GM13977 (cell line): ENCODE results near the gene IL18RAP.

Experiments used
- DNase-seq: peaks from one replicate; pipeline ENCODE4 v3.0.0; 2012; ENCODE audit warnings: low spot score
- CTCF ChIP-seq: IDR thresholded peaks from 2 replicates; pipeline ENCODE4 v1.5.1; 2012; ENCODE audit warnings: mild to moderate bottlenecking, control low read depth; ENCODE audit not compliant: insufficient read depth; ENCODE audit errors: extremely low read depth, missing control alignments
- in situ Hi-C: fragments of 300-500 bp; cut with MboI; formaldehyde crosslinking; loops from one replicate; pipeline ENCODE4 v1.12.0; 2022; ENCODE audit warnings: low sequenced_read_pairs, low pct_unique_long_range_greater_than_20kb, mixed read lengths, inconsistent platforms; ENCODE audit not compliant: unreplicated experiment

IL18RAP gene

GRCh38 chr2:102444233-102444632 is 21.3 kb downstream of the IL18RAP start:
- TF ChIP-seq CTCF, result no peak
- no peak for DNase-seq
- in situ Hi-C loops, result loop anchor here (10.0 to 25.0 kb wide), 2 partner anchors 132 to 419 kb away; partner anchors contain the start of gene IL1RL1

DNA sequence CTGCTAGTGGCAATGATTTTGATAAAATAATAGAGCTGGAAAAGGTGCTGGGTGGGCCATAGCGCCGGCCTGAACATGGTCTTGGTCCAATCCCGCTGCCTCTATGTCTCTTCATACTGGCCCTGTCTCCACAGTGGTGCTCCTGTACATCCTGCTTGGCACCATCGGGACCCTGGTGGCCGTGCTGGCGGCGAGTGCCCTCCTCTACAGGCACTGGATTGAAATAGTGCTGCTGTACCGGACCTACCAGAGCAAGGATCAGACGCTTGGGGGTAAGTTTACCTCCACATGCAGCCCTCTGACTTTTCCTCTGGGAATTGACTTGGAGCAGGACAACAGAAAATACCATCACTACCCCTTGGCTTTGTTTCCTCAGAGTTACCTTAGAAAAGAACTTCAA is 24.0 kb downstream of the IL18RAP start:
- no peak for TF ChIP-seq CTCF
- in situ Hi-C loops, result loop anchor here (10.0 to 25.0 kb wide), 2 partner anchors 135 to 422 kb away; partner anchors contain the start of gene IL1RL1
- DNase-seq, result no peak

DNA sequence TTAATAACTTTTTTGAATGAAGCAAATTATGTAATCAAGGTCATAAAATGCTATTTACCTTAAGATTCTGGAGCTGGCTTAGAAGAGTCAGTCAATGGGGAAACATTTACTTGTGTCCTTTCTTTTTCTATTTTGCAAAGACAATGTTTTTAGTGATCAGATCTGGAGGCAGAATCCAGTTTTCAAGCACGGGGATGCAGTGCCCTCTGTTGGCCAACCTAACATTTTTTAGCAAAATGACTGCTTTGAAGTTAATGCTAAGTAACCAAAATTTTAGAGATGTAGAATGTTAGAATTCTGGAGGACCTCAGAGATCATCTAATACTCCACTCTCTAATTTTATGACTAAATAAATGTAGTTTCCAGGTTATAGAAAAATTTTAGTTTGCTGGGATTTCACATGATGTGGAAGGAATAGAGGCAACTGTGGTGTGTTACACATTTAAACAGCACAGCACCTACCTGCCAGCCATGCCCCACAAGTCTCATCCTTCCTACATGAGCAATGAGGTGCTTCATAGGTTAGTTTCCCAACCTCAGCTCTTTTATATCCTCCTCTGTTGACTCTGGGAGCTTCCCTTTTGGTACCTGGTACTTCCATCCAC is 26.5 kb downstream of the IL18RAP start:
- in situ Hi-C loops, result loop anchor here (10.0 to 25.0 kb wide), 2 partner anchors 137 to 425 kb away; partner anchors contain the start of gene IL1RL1
- peak; percentile 72 for TF ChIP-seq CTCF
- DNase-seq, result peak; percentile 63

DNA sequence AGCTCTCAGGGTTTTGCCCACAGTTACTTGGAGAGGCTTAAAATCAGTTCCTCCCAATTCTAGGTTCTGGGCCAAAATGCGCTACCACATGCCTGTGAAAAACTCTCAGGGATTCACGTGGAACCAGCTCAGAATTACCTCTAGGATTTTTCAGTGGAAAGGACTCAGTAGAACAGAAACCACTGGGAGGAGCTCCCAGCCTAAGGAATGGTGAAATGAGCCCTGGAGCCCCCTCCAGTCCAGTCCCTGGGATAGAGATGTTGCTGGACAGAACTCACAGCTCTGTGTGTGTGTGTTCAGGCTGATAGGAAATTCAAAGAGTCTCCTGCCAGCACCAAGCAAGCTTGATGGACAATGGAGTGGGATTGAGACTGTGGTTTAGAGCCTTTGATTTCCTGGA is 29.0 kb downstream of the IL18RAP start:
- TF ChIP-seq CTCF, result no peak
- DNase-seq, result no peak
- in situ Hi-C loops, result no loop called here

DNA sequence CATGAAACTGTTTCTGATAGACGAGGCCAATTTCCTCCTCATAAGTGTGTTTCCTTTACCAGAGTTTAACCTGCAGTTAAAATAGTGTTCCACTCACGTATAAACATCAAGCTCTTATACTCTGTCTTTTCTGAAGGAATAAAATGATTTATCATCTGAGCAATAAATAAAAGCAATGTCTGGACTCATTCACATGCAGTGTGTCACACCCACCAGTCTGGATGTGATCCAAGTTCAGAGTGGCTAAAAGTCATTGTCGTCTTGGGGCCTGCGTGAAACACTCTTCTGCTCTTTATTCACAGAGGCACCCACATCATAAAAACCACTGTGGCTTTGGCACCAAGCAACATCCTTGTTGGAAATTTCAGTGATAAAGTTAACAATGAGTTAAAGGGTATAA is 30.5 kb downstream of the IL18RAP start:
- no peak for TF ChIP-seq CTCF
- DNase-seq, result no peak

GRCh38 chr2:102455061-102455670 is 32.2 kb downstream of the IL18RAP start:
- in situ Hi-C loops, result no loop called here
- DNase-seq, result no peak
- no peak for TF ChIP-seq CTCF

More for the DNA sequence above, 30.5 kb downstream of the IL18RAP start:
- in situ Hi-C loops, result no loop called here
